ENCODE data around the gene KIAA1191. TPM values are rescaled to one million over a fixed set of nuclear protein-coding genes. Genes with fewer than 3 reads are reported as not detected.

The KIAA1191 gene
- total and polyA plus RNA-seq, 9 of the 15 experiments (the other 6 are each of a cell fraction or from before 2014, with no cell fraction given) = 31.0 to 80.2 (median 45.7) TPM

GRCh38 chr5:176389135-176390123 is 27.9 kb upstream of the KIAA1191 start (continued):
- no peak for TF ChIP-seq BRF1 (IDR thresholded peaks at IDR 0.05; ENCODE audit: borderline replicate concordance, extremely low read depth, insufficient read length)
- TF ChIP-seq ARID3A (IDR thresholded peaks at IDR 0.05; ENCODE audit: borderline replicate concordance, low read depth, low read length) = no peak
- no peak for TF ChIP-seq KLF10 (CRISPR knock-in tag; IDR thresholded peaks at IDR 0.05)
- no peak for TF ChIP-seq PRDM10 (IDR thresholded peaks at IDR 0.05; ENCODE audit: partially characterized antibody)
- TF ChIP-seq PRPF4 (IDR thresholded peaks at IDR 0.05; ENCODE audit: insufficient read depth, low read depth, low read length, poor library complexity, severe bottlenecking) = no peak
- TF ChIP-seq RBM17 (IDR thresholded peaks at IDR 0.05; ENCODE audit: borderline replicate concordance, low read depth, low read length) = no peak
- peak; percentile 92 for TF ChIP-seq ZNF263 (CRISPR knock-in tag; IDR thresholded peaks at IDR 0.05; ENCODE audit: borderline replicate concordance)
- TF ChIP-seq PTBP1 (IDR thresholded peaks at IDR 0.05; ENCODE audit: low read depth, low read length) = no peak
- TF ChIP-seq ZNF696 (CRISPR knock-in tag; conservative IDR thresholded peaks at IDR 0.05) = no peak
- TF ChIP-seq ZBTB49 (CRISPR knock-in tag; IDR thresholded peaks at IDR 0.05; ENCODE audit: borderline replicate concordance) = no peak
- TF ChIP-seq ZNF778 (CRISPR knock-in tag; IDR thresholded peaks at IDR 0.05) = no peak
- TF ChIP-seq MBD2 (IDR thresholded peaks at IDR 0.05; ENCODE audit: borderline replicate concordance, low read depth) = no peak
- TF ChIP-seq KLF6 (CRISPR knock-in tag; IDR thresholded peaks at IDR 0.05; ENCODE audit: borderline replicate concordance) = no peak
- TF ChIP-seq SOX6 (IDR thresholded peaks at IDR 0.05) = no peak
- no peak for TF ChIP-seq EZH2 (IDR thresholded peaks at IDR 0.05; ENCODE audit: borderline replicate concordance, low read depth, low read length)
- no peak for TF ChIP-seq ZNF512 (tag; IDR thresholded peaks at IDR 0.05)
- no peak for TF ChIP-seq GTF2E2 (tag; IDR thresholded peaks at IDR 0.05)
